Activated naive CD8-positive, alpha-beta T cell treated with anti-CD3 and anti-CD28 coated beads, Interleukin-2, amount 50 U/mL, for 24 hours (primary cell): ENCODE data around the gene NPHP4.

Source experiments
- ATAC-seq: fragments of 150-1000 bp; cut with Tn5 transposase; one replicate; pipeline ENCODE4 v1.10.0; 2021
- DNase-seq: peaks from one replicate; pipeline ENCODE4 v3.0.0; 2021
- H3K27ac Mint-ChIP-seq: one replicate; pipeline ENCODE4 v1.8.0; 2021; ENCODE audit warnings: mild to moderate bottlenecking, mixed read lengths
- H3K27me3 Mint-ChIP-seq: one replicate; pipeline ENCODE4 v1.8.0; 2021; ENCODE audit warnings: mixed read lengths
- H3K36me3 Mint-ChIP-seq: one replicate; pipeline ENCODE4 v1.8.0; 2021; ENCODE audit warnings: low read depth, mixed read lengths
- H3K4me1 Mint-ChIP-seq: one replicate; pipeline ENCODE4 v1.8.0; 2021; ENCODE audit warnings: mixed read lengths
- H3K4me3 Mint-ChIP-seq: one replicate; pipeline ENCODE4 v1.8.0; 2021; ENCODE audit warnings: mild to moderate bottlenecking, moderate library complexity, mixed read lengths
- H3K9me3 Mint-ChIP-seq: one replicate; pipeline ENCODE4 v1.8.0; 2021; ENCODE audit warnings: mixed read lengths

Gene NPHP4

GRCh38 chr1:5886140-5886483 is 106.1 kb downstream of the NPHP4 start:
- Mint-ChIP-seq H3K4me1 (no peaks in the 10 kb centered on the region), H3K4me3 (no peak overlapping the region), H3K36me3 (no peaks in the 10 kb centered on the region), H3K27me3 (no peaks in the 10 kb centered on the region), H3K27ac (no peak overlapping the region), H3K9me3 (no peaks in the 10 kb centered on the region)
- ATAC-seq, result no peak
- DNase-seq, result no peak

DNA sequence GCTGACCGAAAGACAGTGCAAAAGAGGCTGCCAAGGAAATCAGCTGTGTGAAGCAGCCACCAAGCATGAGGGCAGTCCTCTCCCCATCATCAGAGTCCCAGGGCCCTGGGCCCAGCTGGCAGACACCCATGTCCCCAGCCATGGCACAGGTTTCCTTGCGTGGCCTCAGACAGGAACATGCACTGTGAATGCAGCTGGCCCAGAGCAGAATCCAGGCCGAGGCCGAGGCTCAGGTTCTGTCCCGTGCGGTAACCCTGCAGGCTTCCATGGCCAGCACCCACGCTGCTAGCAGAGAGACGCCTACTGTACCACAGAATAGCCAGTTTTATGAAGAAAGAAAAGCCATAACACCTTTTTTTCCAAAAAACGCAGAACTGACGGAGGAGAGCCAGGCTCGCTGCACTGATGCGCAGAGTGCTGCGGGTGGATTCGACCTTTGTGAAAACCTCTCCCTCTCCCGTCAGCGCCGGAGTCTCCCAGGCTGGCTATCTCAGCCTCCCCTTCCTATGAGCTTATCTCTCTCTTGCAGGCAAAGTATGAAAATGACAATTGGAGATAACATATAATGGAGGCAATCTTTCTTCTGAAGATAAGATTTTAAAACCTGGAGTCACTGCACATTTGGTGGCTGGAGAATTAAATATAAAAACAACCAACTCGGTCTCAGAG is 106.6 kb downstream of the NPHP4 start:
- no peak overlapping the region for H3K4me3 Mint-ChIP-seq
- ATAC-seq (no peak), DNase-seq (no peak)
- H3K27me3 Mint-ChIP-seq, result no peaks in the 10 kb centered on the region
- H3K4me1 Mint-ChIP-seq, result no peaks in the 10 kb centered on the region
- no peaks in the 10 kb centered on the region for H3K36me3 Mint-ChIP-seq
- H3K9me3 Mint-ChIP-seq, result no peaks in the 10 kb centered on the region
- no peak overlapping the region for H3K27ac Mint-ChIP-seq

- H3K4me1 Mint-ChIP-seq, result no peaks in the 10 kb centered on the region
- no peak overlapping the region for H3K27ac Mint-ChIP-seq
- H3K36me3 Mint-ChIP-seq, result peaks cover 13% of the 10 kb centered on the region
These were observed 108.1 kb downstream of the NPHP4 start for GRCh38 chr1:5884110-5884509.

DNA sequence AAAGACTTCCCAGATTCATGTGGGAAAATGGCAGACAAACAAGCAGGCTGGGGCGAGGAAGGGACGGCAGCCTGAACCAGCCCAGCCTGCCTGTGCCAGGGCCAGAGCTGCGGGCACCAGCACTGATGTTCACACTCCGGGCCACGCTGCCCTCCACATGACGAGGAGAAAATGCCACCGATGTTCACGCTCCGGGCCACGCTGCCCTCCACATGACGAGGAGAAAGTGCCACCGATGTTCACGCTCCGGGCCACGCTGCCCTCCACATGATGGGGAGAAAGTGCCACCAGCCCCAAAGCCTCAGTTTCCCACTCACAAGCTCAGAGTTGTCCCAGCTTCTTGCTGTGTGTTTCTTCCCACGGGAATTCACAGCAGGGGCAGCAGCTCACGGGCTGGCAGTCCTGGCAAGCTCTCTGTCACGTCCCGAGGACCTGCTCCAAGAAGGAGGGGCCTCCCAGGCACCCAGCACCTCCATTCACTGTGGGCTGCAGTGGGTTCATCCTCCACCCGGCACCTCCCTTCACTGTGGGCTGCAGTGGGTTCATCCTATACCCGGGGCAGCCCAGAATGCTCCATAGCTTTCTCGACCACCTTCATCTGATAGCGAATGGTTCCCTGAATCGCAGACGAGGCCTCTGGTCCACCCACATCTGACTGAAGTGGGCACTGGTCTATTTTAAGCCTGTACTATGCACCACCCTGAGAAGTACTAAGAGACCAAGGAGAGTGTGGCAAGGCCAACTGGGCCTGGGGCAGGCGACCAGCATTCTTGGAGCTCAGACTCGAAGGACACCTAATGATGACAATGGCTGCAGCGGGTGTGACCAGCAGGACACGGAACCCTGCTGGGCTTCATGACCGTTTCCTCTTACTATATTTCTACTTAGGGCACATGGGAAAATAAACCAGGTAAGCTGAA is 108.8 kb downstream of the NPHP4 start:
- DNase-seq (no peak), ATAC-seq (no peak)
- H3K4me1 Mint-ChIP-seq, result no peaks in the 10 kb centered on the region
- no peak overlapping the region for H3K4me3 Mint-ChIP-seq
- H3K9me3 Mint-ChIP-seq, result peaks cover 5% of the 10 kb centered on the region
- peaks cover 14% of the 10 kb centered on the region for H3K36me3 Mint-ChIP-seq
- H3K27me3 Mint-ChIP-seq, result no peaks in the 10 kb centered on the region
- H3K27ac Mint-ChIP-seq, result no peak overlapping the region

More at GRCh38 chr1:5884110-5884509, 108.1 kb downstream of the NPHP4 start:
- H3K27me3 Mint-ChIP-seq, result no peaks in the 10 kb centered on the region
- H3K4me3 Mint-ChIP-seq, result no peak overlapping the region
- ATAC-seq (no peak), DNase-seq (no peak)
- peaks cover 5% of the 10 kb centered on the region for H3K9me3 Mint-ChIP-seq

DNA sequence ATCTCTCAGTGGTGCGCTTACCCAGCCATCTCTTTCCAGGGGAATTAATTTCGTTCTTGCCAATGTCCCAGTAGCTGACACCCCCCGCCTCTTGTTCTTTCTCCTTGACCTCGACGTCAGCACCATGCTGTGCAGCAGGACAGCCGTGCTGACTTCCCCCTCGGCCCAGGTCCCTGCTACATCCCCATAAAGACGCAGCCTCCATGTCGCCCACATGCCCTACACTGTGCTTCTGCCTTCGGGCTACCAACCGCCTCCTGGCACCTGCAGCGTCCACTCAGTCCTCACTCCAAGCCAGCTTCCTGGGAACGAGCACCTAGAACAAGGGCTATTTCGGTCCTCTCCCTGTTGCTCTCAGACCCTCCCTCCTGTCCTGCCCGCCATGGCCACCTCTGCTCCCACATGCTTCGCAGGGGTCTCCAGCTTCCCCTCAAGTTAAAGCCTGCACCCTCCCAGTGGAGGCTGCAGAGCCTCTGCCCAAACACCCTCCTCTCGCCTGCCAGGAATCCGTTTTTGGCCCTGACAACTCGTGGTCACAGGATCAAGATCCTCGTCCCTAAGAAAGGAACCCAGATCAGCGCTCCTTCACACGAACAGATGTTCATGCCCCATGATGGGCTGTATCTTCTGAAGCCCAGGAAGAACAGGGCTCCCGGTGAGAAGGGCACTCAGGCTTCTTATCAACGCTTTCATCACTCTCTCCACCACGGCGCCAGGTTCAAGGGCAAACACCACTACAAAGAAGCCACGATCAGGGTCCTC is 109.7 kb downstream of the NPHP4 start:
- Mint-ChIP-seq H3K27me3 (no peaks in the 10 kb centered on the region), H3K36me3 (peaks cover 14% of the 10 kb centered on the region), H3K4me1 (no peaks in the 10 kb centered on the region), H3K9me3 (peaks cover 5% of the 10 kb centered on the region), H3K4me3 (no peak overlapping the region), H3K27ac (no peak overlapping the region)
- DNase-seq (no peak), ATAC-seq (no peak)

DNA sequence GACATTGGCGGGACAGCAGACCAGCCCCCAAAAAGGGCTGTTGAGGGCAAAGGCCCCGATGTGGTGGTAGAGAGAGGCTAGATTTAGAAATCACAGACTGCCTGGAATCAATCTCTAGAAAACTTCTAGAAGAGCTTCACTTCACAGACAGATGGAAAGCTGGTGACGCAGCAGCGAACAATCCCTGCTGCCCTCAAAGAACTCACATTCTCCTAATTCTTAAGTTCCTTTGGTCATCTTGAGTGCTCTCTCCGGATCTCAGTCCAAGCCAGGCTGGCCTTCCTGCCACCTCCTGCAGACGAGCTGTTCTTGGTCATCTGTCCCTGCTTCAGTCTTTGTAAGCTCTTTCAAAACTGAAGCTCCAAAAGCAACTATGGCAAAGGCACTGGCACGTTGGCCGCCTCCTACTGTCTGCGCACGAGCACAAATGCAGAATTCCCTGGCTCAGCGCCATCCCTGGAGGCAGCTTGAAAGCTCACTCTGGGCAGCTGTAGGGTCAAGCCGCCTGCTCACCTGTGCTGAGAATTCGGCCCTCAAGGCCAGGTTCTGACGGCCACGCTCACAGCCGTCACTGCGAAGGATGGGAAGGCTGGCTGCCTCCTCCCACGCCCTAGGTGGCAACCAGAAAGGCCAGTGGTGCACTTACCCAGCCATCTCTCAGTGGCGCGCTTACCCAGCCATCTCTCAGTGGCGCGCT is 110.6 kb downstream of the NPHP4 start:
- H3K9me3 Mint-ChIP-seq, result peaks cover 5% of the 10 kb centered on the region
- H3K27ac Mint-ChIP-seq, result no peak overlapping the region
- DNase-seq (no peak), ATAC-seq (no peak)
- no peak overlapping the region for H3K4me3 Mint-ChIP-seq
- no peaks in the 10 kb centered on the region for H3K27me3 Mint-ChIP-seq
- H3K36me3 Mint-ChIP-seq, result peaks cover 14% of the 10 kb centered on the region
- H3K4me1 Mint-ChIP-seq, result no peaks in the 10 kb centered on the region

DNA sequence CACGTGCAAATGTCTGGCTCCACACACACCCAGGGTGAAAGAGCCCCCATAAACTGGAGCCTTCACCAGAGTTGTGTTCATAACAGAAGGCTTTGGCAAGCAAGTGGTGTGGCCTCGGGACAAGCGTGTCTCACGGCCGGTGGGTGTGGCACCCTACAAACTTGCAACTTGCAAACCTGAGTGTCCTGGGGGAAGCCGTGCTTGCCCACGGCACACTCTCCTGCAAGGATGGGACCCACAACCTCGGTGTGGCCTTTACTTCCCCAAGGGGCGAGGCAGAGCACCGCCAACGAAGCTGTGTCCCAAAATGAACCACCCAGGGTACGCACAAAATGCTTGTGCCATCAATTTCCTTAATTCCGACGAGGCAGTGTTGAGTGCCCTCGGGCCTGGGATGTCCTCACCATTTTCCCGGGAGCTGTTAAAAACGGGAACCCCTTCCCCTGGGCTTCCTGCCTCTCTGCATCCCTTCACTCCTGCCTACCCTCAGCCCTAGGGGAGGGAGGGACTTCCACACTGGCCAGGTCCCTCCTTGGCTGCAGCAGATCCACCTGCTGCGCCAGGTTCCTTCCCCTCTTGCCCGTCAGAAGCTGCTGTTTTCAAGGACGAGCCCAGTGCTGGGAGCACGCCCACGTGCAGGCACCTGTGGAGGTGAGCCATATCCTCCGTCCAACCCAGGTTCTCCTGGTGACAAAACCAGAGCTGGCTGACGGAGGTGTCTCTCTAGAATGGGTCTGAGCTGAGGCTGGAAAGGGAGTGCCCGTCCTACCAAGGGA is 111.4 kb downstream of the NPHP4 start:
- DNase-seq (no peak), ATAC-seq (no peak)
- Mint-ChIP-seq H3K4me3 (no peak overlapping the region), H3K9me3 (peaks cover 5% of the 10 kb centered on the region), H3K4me1 (no peaks in the 10 kb centered on the region), H3K36me3 (peaks cover 14% of the 10 kb centered on the region), H3K27me3 (no peaks in the 10 kb centered on the region), H3K27ac (no peak overlapping the region)

DNA sequence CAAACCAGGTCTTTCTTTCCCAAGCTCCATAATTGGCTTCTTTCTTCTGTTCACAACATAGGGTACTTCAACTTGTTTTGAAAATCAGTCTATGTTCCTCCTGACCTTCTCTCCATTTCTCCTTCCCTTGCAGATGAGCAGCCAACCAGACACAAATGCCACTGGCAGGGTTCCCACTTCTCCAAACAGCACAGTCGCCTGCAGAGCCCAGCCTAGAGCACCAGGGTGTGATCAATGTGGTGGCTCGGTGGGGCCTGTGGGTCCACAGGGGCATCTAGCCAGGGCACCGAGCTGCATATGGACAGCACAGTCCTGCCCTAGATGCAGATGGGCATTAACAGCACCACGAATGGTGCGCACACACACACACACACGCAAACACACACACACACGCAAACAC is 112.8 kb downstream of the NPHP4 start:
- H3K27ac Mint-ChIP-seq, result no peak overlapping the region
- peaks cover 5% of the 10 kb centered on the region for H3K9me3 Mint-ChIP-seq
- H3K27me3 Mint-ChIP-seq, result no peaks in the 10 kb centered on the region
- no peak for DNase-seq
- ATAC-seq, result no peak
- peaks cover 14% of the 10 kb centered on the region for H3K36me3 Mint-ChIP-seq
- no peaks in the 10 kb centered on the region for H3K4me1 Mint-ChIP-seq
- H3K4me3 Mint-ChIP-seq, result no peak overlapping the region

GRCh38 chr1:5878971-5879370 is 113.3 kb downstream of the NPHP4 start:
- H3K36me3 Mint-ChIP-seq, result peaks cover 15% of the 10 kb centered on the region
- peaks cover 5% of the 10 kb centered on the region for H3K9me3 Mint-ChIP-seq
- no peaks in the 10 kb centered on the region for H3K27me3 Mint-ChIP-seq
- H3K27ac Mint-ChIP-seq, result no peak overlapping the region
- ATAC-seq (no peak), DNase-seq (no peak)
- H3K4me3 Mint-ChIP-seq, result no peak overlapping the region
- H3K4me1 Mint-ChIP-seq, result no peaks in the 10 kb centered on the region

DNA sequence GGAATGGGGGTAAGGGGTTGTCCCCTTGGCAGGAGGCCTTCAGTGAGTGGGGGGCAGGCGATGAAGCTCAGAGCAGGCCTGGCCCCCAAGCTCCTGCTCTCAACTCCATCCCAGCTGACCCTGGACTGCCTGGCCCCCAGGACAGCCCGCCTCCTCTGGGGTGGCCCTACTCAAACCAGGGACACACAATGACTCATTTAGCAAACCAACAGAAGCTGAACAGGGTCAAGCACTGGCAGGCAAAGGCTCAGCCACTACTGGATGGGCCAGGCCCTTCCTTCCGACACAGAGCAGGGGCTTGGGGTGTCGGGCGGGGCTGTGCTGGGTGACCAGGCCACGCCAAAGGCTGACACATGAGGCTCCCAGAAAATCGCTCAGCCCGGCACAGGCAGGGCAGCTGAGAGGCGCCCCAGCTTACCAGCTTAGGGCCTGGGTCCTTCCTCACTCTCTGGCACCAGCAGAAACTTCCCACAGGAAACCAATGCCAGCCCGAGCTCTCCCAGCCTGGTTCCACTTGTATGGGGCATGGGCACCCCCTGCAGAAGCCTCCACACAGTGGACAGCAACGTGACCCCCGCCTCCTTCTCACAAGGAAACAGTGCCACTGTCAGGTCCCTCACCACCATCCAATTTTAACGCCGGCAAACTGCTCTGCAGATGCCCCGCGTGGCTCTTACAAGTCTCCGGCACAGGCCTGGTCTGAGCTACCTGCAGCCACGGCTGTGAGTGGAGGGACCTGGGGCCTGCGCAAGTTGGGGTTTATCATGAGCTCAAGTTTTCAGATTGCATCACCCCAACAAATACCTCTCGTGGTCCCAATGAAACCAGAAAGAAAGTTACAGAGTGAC is 114.3 kb downstream of the NPHP4 start:
- no peak for ATAC-seq
- DNase-seq, result no peak
- H3K4me1 Mint-ChIP-seq, result no peaks in the 10 kb centered on the region
- no peak overlapping the region for H3K4me3 Mint-ChIP-seq
- peaks cover 19% of the 10 kb centered on the region for H3K36me3 Mint-ChIP-seq
- H3K27me3 Mint-ChIP-seq, result no peaks in the 10 kb centered on the region
- H3K9me3 Mint-ChIP-seq, result peaks cover 5% of the 10 kb centered on the region
- no peak overlapping the region for H3K27ac Mint-ChIP-seq

- no peaks in the 10 kb centered on the region for H3K4me1 Mint-ChIP-seq
- no peaks in the 10 kb centered on the region for H3K27me3 Mint-ChIP-seq
- H3K36me3 Mint-ChIP-seq, result peaks cover 19% of the 10 kb centered on the region
- ATAC-seq (no peak), DNase-seq (no peak)
- no peak overlapping the region for H3K27ac Mint-ChIP-seq
- H3K9me3 Mint-ChIP-seq, result peaks cover 5% of the 10 kb centered on the region
- H3K4me3 Mint-ChIP-seq, result no peak overlapping the region
These were observed 115.2 kb downstream of the NPHP4 start for GRCh38 chr1:5877001-5877400.

GRCh38 chr1:5876094-5876650 is 116.1 kb downstream of the NPHP4 start:
- H3K27ac Mint-ChIP-seq, result no peak overlapping the region
- no peak for ATAC-seq
- peaks cover 19% of the 10 kb centered on the region for H3K36me3 Mint-ChIP-seq
- H3K9me3 Mint-ChIP-seq, result peaks cover 5% of the 10 kb centered on the region
- no peaks in the 10 kb centered on the region for H3K4me1 Mint-ChIP-seq
- H3K4me3 Mint-ChIP-seq, result no peak overlapping the region
- no peak for DNase-seq
- H3K27me3 Mint-ChIP-seq, result no peaks in the 10 kb centered on the region

DNA sequence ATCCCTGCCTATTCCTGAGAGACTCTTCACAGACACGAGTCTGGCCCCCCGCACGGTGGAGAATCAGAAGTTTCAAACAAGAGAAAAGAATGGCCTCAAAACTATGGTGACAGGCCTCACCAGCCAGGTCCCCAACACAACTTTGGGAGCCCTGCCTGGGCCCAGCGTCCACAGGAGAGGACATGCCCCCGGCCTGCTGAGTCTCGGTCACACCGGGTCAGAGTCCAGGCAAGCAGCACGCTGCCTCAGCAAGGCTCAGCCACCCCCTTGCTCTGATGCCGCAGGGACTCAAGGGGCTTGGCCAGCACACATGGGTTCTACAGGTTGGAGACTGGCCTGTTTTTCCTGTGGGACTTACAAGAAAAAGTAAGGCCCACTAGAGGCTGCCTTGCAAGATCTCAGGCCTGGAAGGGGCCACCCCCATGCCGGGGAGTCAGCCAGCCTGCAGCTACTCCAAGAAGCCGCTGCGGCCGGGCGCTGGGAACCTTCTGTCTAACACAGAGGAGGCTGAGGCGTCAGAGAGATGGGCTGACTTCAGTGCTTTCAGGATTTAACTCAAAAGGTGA is 116.8 kb downstream of the NPHP4 start:
- H3K36me3 Mint-ChIP-seq, result peaks cover 17% of the 10 kb centered on the region
- no peak overlapping the region for H3K27ac Mint-ChIP-seq
- peaks cover 5% of the 10 kb centered on the region for H3K9me3 Mint-ChIP-seq
- no peaks in the 10 kb centered on the region for H3K27me3 Mint-ChIP-seq
- no peak overlapping the region for H3K4me3 Mint-ChIP-seq
- DNase-seq (no peak), ATAC-seq (no peak)
- H3K4me1 Mint-ChIP-seq, result no peaks in the 10 kb centered on the region
